ENCODE data around the gene MCUB.
"Not testable (repeated sequence)": the region's sequence is repeated elsewhere in the genome, so short reads cannot be mapped to it uniquely, and the experiment has no call there.

Gene MCUB

DNA sequence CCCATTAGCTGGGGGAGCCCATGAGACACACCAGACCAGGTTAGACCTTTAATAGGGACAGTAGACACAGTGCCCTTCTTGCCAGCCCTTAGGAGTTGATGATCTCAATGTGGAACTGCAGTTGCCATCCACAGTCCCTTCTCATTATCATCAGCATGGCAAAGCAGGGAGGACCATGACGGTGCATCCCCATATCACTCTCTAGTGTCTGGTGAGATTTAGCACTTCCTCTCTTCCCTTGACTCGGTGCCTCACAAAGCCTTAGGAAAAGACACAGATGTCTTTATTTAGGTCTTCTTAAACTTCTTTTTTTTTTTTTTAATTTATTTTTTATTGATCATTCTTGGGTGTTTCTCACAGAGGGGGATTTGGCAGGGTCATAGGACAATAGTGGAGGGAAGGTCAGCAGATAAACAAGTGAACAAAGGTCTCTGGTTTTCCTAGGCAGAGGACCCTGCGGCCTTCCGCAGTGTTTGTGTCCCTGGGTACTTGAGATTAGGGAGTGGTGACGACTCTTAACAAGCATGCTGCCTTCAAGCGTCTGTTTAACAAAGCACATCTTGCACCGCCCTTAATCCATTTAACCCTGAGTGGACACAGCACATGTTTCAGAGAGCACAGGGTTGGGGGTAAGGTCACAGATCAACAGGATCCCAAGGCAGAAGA, 36.5 kb downstream of the MCUB start:
- H3K4me1 Mint-ChIP-seq (ENCODE audit: low read depth) = peaks cover 46% of the 10 kb centered on the region
- not testable (repeated sequence) for H3K27me3 Mint-ChIP-seq, DNase-seq, H3K27ac Mint-ChIP-seq, H3K4me3 Mint-ChIP-seq
- H3K36me3 Mint-ChIP-seq (ENCODE audit: low read depth) = peaks cover 28% of the 10 kb centered on the region
- H3K9me3 Mint-ChIP-seq = peaks cover 11% of the 10 kb centered on the region

DNA sequence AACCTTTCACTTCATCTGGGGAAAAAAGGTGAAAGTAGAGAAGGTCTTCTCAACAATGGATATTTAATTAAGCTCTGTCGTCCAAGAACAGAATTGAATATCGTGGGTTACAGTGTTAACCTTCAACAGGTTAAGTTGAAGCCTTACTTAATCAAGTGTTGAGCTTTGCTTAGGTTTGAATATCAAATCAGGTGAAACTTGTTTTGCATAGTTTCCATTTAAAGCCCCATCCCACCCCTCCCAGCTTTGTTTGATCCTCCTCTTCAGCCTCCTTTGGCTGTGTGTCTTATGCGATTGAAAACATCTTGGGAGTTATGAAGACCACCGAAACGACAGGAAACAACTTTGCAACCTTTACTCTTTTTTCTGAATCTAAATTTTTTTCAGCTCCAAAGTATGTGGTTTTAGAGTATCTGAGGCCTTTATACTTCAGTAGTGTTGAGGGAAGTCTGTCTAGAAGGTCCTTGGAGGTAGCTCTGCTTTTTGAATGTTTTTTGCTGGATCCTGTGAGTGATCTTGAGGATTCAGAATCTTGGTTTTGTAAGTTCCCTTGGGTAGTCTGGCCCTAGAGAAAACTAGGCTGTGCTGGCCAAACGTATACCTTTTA, 39.1 kb downstream of the MCUB start:
- Mint-ChIP-seq H3K4me3 (no peak overlapping the region), H3K27ac (peak overlapping the region; percentile 70), H3K36me3 (ENCODE audit: low read depth) (peaks cover 35% of the 10 kb centered on the region)

DNA sequence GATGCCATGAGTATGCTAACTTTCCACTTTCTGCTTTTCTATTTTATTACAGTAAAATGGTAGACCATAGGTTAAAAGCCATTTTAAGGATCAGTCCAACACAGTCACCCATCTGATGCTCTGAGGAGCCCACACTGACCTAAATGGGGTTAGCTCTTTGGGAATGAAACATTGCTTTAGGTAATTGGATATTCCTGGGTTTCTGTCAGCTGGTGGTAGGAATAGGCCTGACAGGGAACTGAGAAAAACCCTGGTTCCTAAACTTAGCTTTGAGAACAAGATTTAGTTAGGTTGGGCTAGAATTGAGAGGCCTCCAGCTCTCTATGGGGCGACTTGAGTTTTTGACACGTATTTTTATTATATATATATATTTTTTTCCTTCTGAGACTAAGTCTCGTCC, 40.4 kb downstream of the MCUB start:
- Mint-ChIP-seq H3K27ac (no peak overlapping the region), H3K27me3 (no peaks in the 10 kb centered on the region), H3K36me3 (ENCODE audit: low read depth) (peaks cover 44% of the 10 kb centered on the region), H3K9me3 (peaks cover 17% of the 10 kb centered on the region), H3K4me1 (ENCODE audit: low read depth) (peaks cover 46% of the 10 kb centered on the region), H3K4me3 (no peak overlapping the region)
- no peak for DNase-seq

More for the DNA sequence above, 39.1 kb downstream of the MCUB start:
- Mint-ChIP-seq H3K9me3 (peaks cover 15% of the 10 kb centered on the region), H3K4me1 (ENCODE audit: low read depth) (peaks cover 37% of the 10 kb centered on the region), H3K27me3 (no peaks in the 10 kb centered on the region)
- no peak for DNase-seq

DNA sequence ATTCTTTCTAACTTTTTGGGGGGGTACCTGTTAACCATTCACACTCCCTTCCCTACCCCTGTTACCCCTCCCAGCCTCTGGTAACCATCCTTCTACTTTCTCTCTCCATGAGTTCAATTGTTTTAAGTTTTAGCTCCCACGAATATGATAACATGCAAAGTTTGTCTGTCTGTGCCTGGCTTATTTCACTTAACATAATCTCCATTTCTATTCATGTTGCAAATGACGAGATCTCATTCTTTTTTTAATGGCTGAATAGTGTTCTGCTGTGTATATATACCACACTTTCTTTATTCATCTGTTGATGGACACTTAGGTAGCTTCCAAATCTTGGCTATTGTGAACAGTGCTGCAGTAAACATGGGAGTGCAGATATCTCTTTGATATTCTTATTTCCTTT, 41.3 kb downstream of the MCUB start:
- no peak overlapping the region for H3K4me3 Mint-ChIP-seq
- H3K9me3 Mint-ChIP-seq = peaks cover 22% of the 10 kb centered on the region
- DNase-seq = no peak
- H3K36me3 Mint-ChIP-seq (ENCODE audit: low read depth) = peaks cover 51% of the 10 kb centered on the region
- no peak overlapping the region for H3K27ac Mint-ChIP-seq
- H3K27me3 Mint-ChIP-seq = no peaks in the 10 kb centered on the region
- H3K4me1 Mint-ChIP-seq (ENCODE audit: low read depth) = peaks cover 51% of the 10 kb centered on the region

DNA sequence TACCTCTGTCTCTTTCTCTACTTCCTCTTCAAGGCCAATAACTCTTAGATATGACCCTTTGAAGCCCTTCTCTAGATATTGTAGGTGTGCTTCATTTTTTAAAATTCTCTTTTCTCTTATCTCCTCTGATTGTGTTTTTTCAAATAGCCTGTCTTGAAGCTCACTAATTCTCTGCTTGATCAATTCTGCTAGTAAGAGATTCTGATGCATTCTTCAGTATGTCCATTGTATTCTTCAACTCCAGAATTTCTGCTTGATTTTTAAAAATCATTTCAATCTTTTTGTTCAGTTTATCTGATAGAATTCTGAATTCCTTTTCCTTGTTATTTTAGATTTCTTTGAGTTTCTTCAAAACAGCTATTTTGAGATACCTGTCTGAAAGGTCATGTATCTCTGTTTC, 47.9 kb downstream of the MCUB start:
- DNase-seq = no peak
- peaks cover 63% of the 10 kb centered on the region for H3K4me1 Mint-ChIP-seq (ENCODE audit: low read depth)
- H3K27ac Mint-ChIP-seq = no peak overlapping the region
- no peak overlapping the region for H3K4me3 Mint-ChIP-seq
- H3K36me3 Mint-ChIP-seq (ENCODE audit: low read depth) = peaks cover 80% of the 10 kb centered on the region
- H3K27me3 Mint-ChIP-seq = no peaks in the 10 kb centered on the region
- H3K9me3 Mint-ChIP-seq = peaks cover 20% of the 10 kb centered on the region

DNA sequence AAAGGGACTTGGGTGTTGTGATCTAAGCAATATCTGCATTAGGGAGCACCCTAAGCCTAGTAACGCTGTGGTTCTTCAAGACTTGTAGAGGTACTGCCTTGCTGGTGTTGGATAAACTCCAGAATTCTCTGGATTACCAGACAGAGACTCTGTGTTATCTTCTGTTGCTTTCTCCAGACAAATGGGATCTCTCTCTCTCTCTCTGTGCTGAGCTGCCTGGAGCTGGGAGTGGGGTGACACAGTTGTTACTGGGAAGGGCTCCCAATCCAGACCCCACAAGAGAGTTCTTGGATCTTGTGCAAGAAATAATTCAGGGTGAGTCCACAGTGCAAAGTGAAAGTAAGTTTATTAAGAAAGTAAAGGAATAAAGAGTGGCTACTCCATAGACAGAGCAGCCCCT, 48.8 kb downstream of the MCUB start:
- Mint-ChIP-seq H3K36me3 (ENCODE audit: low read depth) (peaks cover 82% of the 10 kb centered on the region), H3K27me3 (no peaks in the 10 kb centered on the region), H3K27ac (no peak overlapping the region), H3K4me3 (no peak overlapping the region), H3K4me1 (ENCODE audit: low read depth) (peaks cover 71% of the 10 kb centered on the region), H3K9me3 (peaks cover 19% of the 10 kb centered on the region)
- DNase-seq = no peak

DNA sequence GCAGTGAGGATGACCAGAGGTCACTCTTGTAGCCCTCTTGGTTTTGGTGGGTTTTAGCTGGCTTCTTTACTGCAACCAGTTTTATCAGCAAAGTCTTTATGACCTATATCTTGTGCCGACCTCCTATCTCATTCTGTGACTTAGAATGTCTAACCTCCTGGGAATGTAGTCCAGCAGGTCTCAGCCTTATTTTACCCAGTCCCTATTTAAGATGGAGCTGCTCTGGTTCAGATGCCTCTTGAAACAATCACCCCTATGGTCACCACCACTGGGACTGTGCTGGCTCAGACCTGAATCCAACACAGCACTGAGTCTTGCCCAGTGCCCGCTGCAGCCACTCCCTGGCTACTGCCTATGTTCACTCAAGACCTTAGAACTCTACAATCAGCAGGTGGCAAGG, 49.4 kb downstream of the MCUB start:
- Mint-ChIP-seq H3K4me3 (no peak overlapping the region), H3K36me3 (ENCODE audit: low read depth) (peaks cover 82% of the 10 kb centered on the region), H3K27me3 (no peaks in the 10 kb centered on the region), H3K4me1 (ENCODE audit: low read depth) (peaks cover 75% of the 10 kb centered on the region), H3K9me3 (peaks cover 18% of the 10 kb centered on the region), H3K27ac (peak overlapping the region; percentile 69)
- no peak for DNase-seq

DNA sequence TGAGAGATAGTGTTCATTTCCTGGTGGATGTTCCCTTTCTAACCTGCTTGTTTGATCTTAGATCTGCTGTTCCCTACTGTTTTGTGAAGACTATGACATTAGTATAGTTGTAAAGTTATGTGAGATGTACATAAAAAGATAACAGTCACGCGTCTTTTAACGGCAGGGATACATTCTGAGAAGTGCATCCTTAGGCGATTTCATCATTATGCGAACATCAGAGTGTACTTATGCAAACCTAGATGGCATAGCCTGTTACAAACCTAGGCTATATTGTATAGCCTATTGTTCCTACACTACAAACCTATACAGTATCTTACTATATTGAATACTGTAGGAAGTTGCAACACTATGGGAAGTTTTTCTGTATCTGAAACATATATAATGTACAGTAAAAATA, 50.4 kb downstream of the MCUB start:
- H3K27me3 Mint-ChIP-seq = no peaks in the 10 kb centered on the region
- DNase-seq = no peak
- peaks cover 17% of the 10 kb centered on the region for H3K9me3 Mint-ChIP-seq
- peaks cover 72% of the 10 kb centered on the region for H3K4me1 Mint-ChIP-seq (ENCODE audit: low read depth)
- H3K36me3 Mint-ChIP-seq (ENCODE audit: low read depth) = peaks cover 79% of the 10 kb centered on the region
- H3K27ac Mint-ChIP-seq = no peak overlapping the region
- H3K4me3 Mint-ChIP-seq = no peak overlapping the region

DNA sequence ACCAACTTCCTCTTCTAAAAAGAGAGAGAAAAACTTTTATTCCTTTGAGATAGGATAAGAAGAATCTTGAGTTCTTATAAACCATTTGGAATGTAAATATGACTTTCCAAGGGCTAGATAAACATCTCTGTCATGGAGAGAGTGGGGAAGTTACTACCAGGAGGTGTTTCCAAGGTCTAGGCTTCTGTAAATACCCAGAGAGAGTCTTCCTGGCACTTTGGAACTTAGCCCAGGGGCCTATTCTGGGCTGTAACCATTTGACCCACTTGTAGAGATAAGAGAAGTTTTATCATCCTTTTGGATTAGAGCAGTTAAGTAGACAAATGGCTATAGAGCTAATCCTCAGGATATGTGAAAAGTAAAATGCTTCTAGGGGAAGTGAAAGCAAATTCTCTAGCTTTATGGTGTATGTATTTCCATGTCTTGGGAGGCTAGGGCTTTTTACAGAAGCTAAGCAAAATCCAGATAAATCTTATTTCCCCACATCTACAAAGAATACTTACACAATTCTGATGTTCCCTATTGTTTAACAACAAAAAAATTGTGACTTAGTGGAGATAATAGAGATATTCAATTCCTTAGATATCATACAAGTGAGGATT, 51.1 kb downstream of the MCUB start:
- Mint-ChIP-seq H3K4me1 (ENCODE audit: low read depth) (peaks cover 75% of the 10 kb centered on the region), H3K4me3 (no peak overlapping the region), H3K9me3 (peaks cover 14% of the 10 kb centered on the region), H3K36me3 (ENCODE audit: low read depth) (peaks cover 79% of the 10 kb centered on the region), H3K27me3 (no peaks in the 10 kb centered on the region), H3K27ac (no peak overlapping the region)
- no peak for DNase-seq

DNA sequence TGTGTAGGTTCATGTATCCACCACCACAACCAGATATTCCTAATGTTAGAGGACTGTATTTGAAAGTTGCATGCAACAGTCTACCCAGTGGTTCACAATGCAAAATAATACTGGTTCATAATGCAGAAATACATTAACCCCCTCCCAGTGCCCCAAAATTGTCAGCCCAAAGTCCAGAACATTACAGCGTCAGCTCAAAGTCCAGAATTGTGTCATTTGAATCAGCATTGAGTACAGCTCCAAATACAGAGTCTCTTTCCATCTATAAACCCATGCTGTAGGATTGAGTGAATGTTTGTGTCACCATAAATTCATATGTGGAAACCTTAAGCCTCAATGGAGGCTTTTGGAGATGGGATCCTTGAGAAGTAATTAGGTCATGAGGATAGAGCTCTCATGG, 54.0 kb downstream of the MCUB start:
- H3K36me3 Mint-ChIP-seq (ENCODE audit: low read depth) = peaks cover 52% of the 10 kb centered on the region
- no peaks in the 10 kb centered on the region for H3K27me3 Mint-ChIP-seq
- peaks cover 74% of the 10 kb centered on the region for H3K4me1 Mint-ChIP-seq (ENCODE audit: low read depth)
- no peak overlapping the region for H3K27ac Mint-ChIP-seq
- no peak for DNase-seq
- no peaks in the 10 kb centered on the region for H3K9me3 Mint-ChIP-seq
- no peak overlapping the region for H3K4me3 Mint-ChIP-seq

DNA sequence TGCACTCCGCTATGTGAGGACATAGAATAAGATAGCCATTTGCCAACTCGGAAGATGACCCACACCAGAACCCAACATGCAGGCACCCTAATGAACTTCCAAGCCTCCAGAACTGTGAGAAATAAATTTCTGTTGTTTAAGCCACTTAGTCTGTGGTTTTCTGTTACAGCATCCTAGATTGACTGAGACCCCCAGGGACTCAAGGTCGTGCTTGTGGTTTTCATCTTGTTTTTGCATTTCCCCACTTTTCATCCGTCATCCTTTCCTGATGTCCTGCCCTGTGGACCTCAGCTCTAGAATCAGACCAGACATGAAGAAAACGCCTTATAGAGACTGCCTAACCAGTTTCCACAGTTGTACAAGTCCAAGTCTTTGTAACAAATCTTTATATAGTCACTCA, 54.4 kb downstream of the MCUB start:
- H3K36me3 Mint-ChIP-seq (ENCODE audit: low read depth) = peaks cover 48% of the 10 kb centered on the region
- H3K27ac Mint-ChIP-seq = no peak overlapping the region
- peaks cover 70% of the 10 kb centered on the region for H3K4me1 Mint-ChIP-seq (ENCODE audit: low read depth)
- no peaks in the 10 kb centered on the region for H3K27me3 Mint-ChIP-seq
- DNase-seq = no peak
- H3K9me3 Mint-ChIP-seq = no peaks in the 10 kb centered on the region
- no peak overlapping the region for H3K4me3 Mint-ChIP-seq

DNA sequence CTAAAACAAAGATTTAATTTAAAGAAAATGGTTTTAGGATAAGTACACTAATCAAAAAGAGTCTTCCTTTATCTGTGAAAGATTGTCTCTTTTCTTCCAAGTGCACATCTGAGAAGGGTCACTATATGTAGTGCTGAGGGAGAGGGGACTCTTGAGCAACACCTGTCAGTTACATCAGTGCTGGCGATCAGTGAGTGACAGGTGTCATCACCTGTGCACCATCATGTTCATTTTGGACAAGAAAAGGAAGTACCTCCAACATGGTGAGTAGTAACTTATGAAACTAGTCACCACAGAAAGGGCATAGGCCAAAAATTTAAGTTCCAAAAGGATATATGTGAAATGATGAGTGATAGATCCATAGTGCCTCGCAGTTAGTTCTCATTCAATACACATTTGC, 55.7 kb downstream of the MCUB start:
- DNase-seq = no peak
- peaks cover 69% of the 10 kb centered on the region for H3K4me1 Mint-ChIP-seq (ENCODE audit: low read depth)
- no peak overlapping the region for H3K4me3 Mint-ChIP-seq
- H3K27me3 Mint-ChIP-seq = no peaks in the 10 kb centered on the region
- no peaks in the 10 kb centered on the region for H3K9me3 Mint-ChIP-seq
- H3K36me3 Mint-ChIP-seq (ENCODE audit: low read depth) = peaks cover 44% of the 10 kb centered on the region
- no peak overlapping the region for H3K27ac Mint-ChIP-seq

DNA sequence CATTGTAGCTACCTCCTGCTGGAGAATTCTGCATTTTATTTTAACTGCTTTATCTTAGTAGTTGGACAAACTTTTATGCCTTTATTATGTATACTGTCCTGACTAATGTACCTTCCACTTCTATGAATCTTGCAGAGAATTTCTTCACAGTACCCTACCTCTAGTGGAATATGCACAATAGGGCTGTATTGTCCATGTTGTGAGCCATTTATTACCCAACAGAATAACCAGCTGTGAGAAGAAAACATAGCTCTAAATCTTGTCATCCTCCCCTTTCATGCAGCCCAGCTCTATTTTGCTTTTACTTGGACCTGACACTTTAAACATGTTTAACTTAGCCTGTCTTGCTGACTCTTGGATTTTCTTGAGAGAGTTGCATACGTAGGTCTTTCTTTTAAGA, 56.2 kb downstream of the MCUB start:
- no peak overlapping the region for H3K4me3 Mint-ChIP-seq
- H3K4me1 Mint-ChIP-seq (ENCODE audit: low read depth) = peaks cover 67% of the 10 kb centered on the region
- H3K27ac Mint-ChIP-seq = no peak overlapping the region
- no peaks in the 10 kb centered on the region for H3K9me3 Mint-ChIP-seq
- no peaks in the 10 kb centered on the region for H3K27me3 Mint-ChIP-seq
- peaks cover 42% of the 10 kb centered on the region for H3K36me3 Mint-ChIP-seq (ENCODE audit: low read depth)
- DNase-seq = no peak

DNA sequence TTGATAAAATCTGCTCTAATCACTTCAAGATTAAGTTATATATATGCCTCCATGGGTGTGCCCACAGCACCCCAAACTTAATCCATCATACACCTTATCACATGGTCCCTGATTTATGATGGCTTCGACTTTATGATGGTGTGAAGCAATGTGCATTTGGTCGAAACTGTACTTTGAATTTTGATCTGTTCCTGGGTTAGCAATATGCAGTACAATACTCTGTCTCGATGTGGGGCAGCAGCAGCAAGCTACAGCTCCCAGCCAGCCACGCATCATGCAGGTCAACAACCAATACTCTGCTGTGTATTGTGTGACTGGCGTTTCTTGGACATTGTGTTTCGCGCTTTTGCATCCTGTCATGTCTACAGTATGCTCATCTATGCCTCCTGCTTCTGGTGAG, 62.6 kb downstream of the MCUB start:
- no peak for DNase-seq
- peaks cover 61% of the 10 kb centered on the region for H3K4me1 Mint-ChIP-seq (ENCODE audit: low read depth)
- no peaks in the 10 kb centered on the region for H3K27me3 Mint-ChIP-seq
- no peaks in the 10 kb centered on the region for H3K9me3 Mint-ChIP-seq
- H3K27ac Mint-ChIP-seq = no peak overlapping the region
- no peak overlapping the region for H3K4me3 Mint-ChIP-seq
- H3K36me3 Mint-ChIP-seq (ENCODE audit: low read depth) = peaks cover 32% of the 10 kb centered on the region

DNA sequence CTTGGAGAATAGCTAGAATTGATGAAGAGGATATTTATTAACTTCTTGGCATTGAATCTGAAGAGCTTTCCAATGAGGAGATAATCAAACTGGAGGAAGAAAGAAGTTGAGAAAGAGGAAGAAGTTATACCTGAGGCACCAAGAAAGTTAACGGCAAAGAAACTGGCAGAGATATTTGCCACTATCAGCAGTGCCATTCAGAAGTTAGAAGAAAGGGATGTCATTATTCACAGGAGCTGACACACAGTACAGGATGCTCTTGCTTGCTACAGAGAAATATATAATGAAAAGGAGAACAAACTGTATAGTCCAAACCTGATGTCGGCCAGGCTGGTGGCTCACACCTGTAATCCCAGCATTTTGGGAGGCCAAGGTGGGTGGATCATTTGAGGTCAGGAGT, 64.5 kb downstream of the MCUB start:
- Mint-ChIP-seq H3K27ac (no peak overlapping the region), H3K36me3 (ENCODE audit: low read depth) (peaks cover 32% of the 10 kb centered on the region), H3K4me3 (no peak overlapping the region), H3K27me3 (no peaks in the 10 kb centered on the region), H3K4me1 (ENCODE audit: low read depth) (peaks cover 68% of the 10 kb centered on the region), H3K9me3 (no peaks in the 10 kb centered on the region)
- no peak for DNase-seq

All from activated T-cell treated with anti-CD3 and anti-CD28 coated beads, Interleukin-2, amount 50 U/mL, for 24 hours (primary cell).